Measurements from ENCODE around the gene SLC44A1.

DNA sequence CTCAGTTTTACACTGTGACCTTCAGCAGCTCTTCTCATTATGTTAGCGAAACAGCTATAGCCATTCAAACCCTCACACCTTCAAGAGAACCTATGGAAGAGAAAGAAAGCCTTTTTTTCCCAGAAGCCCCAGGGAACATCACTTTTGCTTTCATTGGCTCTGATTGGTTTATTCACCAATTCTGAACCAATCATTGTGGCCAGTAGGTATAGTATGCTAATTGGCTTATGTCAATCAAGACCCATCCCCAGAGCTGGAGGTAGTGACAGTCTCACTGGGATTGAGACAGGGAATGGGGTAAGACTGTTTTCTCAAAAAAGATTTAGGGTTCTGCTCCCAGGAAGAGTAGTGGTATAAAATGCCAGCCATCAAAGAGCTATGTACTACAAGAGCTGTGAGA lies 129.3 kb downstream of the SLC44A1 start:
- TF ChIP-seq RAD21 (IDR thresholded peaks at IDR 0.05; ENCODE audit: insufficient read depth, low read depth, low read length) (no peak), SPI1 (IDR thresholded peaks at IDR 0.05; ENCODE audit: borderline replicate concordance, insufficient read depth, low read depth, low read length) (no peak), CTCF (IDR thresholded peaks at IDR 0.05 in 2 of 3, conservative IDR thresholded peaks at IDR 0.05 in 1 of 3; ENCODE audit: control insufficient read depth in 2 of 3, extremely low read depth in 1 of 3, insufficient read depth in 1 of 3, low read depth in 3 of 3, low read length in 3 of 3) (no peak), ZNF274 (IDR thresholded peaks at IDR 0.05; ENCODE audit: insufficient read depth, insufficient read length) (no peak), MXI1 (IDR thresholded peaks at IDR 0.05; ENCODE audit: low read depth, low read length) (no peak), FOXM1 (IDR thresholded peaks at IDR 0.05; ENCODE audit: low read depth, low read length) (no peak)
- TF ChIP-seq, protein P1, sequence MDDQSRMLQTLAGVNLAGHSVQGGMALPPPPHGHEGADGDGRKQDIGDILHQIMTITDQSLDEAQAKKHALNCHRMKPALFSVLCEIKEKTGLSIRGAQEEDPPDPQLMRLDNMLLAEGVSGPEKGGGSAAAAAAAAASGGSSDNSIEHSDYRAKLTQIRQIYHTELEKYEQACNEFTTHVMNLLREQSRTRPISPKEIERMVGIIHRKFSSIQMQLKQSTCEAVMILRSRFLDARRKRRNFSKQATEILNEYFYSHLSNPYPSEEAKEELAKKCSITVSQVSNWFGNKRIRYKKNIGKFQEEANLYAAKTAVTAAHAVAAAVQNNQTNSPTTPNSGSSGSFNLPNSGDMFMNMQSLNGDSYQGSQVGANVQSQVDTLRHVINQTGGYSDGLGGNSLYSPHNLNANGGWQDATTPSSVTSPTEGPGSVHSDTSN (IDR thresholded peaks at IDR 0.05; ENCODE audit: insufficient replicate concordance, low read depth, low read length), result no peak
- TF ChIP-seq, protein P2, sequence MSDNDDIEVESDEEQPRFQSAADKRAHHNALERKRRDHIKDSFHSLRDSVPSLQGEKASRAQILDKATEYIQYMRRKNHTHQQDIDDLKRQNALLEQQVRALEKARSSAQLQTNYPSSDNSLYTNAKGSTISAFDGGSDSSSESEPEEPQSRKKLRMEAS (IDR thresholded peaks at IDR 0.05; ENCODE audit: low read depth, low read length), result no peak

Measured in GM12878 (cell line).